ENCODE data around the gene CTAG1A. TPM values are rescaled to one million over a fixed set of nuclear protein-coding genes. Genes with fewer than 3 reads are reported as not detected.

The CTAG1A gene
- total RNA-seq, 1 experiment from 2014 or later, result not detected

GRCh38 chrX:154603438-154604430, 18.8 kb downstream of the CTAG1A start:
- no peaks in the 10 kb centered on the region for H3K36me3 ChIP-seq (ENCODE audit: control insufficient read depth in 1 of 2, insufficient read depth in 2 of 2, low read length in 2 of 2)
- H3K9me3 ChIP-seq (ENCODE audit: control insufficient read depth in 1 of 2, insufficient read depth in 1 of 2, low read depth in 1 of 2, low read length in 2 of 2), result no peaks in the 10 kb centered on the region
- no peaks in the 10 kb centered on the region for H3K9me2 ChIP-seq (ENCODE audit: insufficient read depth)
- H3K4me3 ChIP-seq (replicated peaks in 1 of 2; ENCODE audit: low read depth in 1 of 2, low read length in 2 of 2), result no peak overlapping the region; a peak in 1 of 4 replicates
- H3K27me3 ChIP-seq (ENCODE audit: insufficient read depth, low read length), result no peaks in the 10 kb centered on the region
- peak overlapping the region; percentile 62 for H3K4me2 ChIP-seq (ENCODE audit: low read length)
- no peak overlapping the region for H2AFZ ChIP-seq (ENCODE audit: low read depth, low read length, poor library complexity, severe bottlenecking)
- ChIA-PET CTCF (interaction anchor here (0.9 kb wide), 1 partner anchor 145 kb away, joined by 3 read pairs; no protein-coding TSS in a partner anchor), RAD21 (ENCODE audit: low non-redundant PET in 1 of 2, low total read pairs in 2 of 2, uncharacterized antibody in 2 of 2, unreplicated experiment in 2 of 2) (no interaction called here), POLR2A (no interaction called here)
- TF ChIP-seq CTCF (IDR thresholded peaks at IDR 0.05 in 2 of 3, conservative IDR thresholded peaks at IDR 0.05 in 1 of 3; ENCODE audit: borderline replicate concordance in 1 of 3, insufficient read depth in 1 of 3, low read depth in 2 of 3, low read length in 2 of 3), result no peak
- no peak for TF ChIP-seq REST (IDR thresholded peaks at IDR 0.05; ENCODE audit: low read depth)
- no peak for TF ChIP-seq SIN3A (IDR thresholded peaks at IDR 0.05; ENCODE audit: low read depth)
- TF ChIP-seq RAD21 (IDR thresholded peaks at IDR 0.05; ENCODE audit: low read depth), result no peak
- TF ChIP-seq EZH2phosphoT487 (IDR thresholded peaks at IDR 0.05; ENCODE audit: borderline replicate concordance), result no peak
- TF ChIP-seq CEBPB (IDR thresholded peaks at IDR 0.05; ENCODE audit: low read depth), result no peak
- TF ChIP-seq MAX (IDR thresholded peaks at IDR 0.05), result no peak
- no peak for TF ChIP-seq POLR2A (IDR thresholded peaks at IDR 0.05; ENCODE audit: borderline replicate concordance, extremely low read depth, insufficient read depth, insufficient read length)
- H4K20me1 ChIP-seq (ENCODE audit: insufficient read depth), result no peaks in the 10 kb centered on the region
- H3K79me2 ChIP-seq (ENCODE audit: insufficient read depth, low read length), result no peaks in the 10 kb centered on the region
- peaks cover 33 to 36% of the 10 kb centered on the region in 2 experiments for H3K4me1 ChIP-seq (ENCODE audit: control insufficient read depth in 1 of 2, insufficient read depth in 2 of 2, low read length in 2 of 2)
- H3K27ac ChIP-seq (ENCODE audit: low read depth, low read length), result peak overlapping the region; percentile 40; the same call in 1 of the 2 replicates
- H3K9ac ChIP-seq (ENCODE audit: low read length), result no peak overlapping the region
- DNase-seq (ENCODE audit: low read depth, low spot score) (peak; percentile 42), ATAC-seq (peak; percentile 72)
- intact Hi-C loops (cut with micrococcal nuclease), result no loop called here
- no TSS peak for BruUV-seq (replicated peaks)
